B cell (primary cell): ENCODE results near the gene ZNF652. TPM values are rescaled to one million over a fixed set of nuclear protein-coding genes. Genes with fewer than 3 reads are reported as not detected.

Experiments
- ATAC-seq: fragments of 200-7000 bp; cut with Tn5 transposase; one replicate; pipeline ENCODE4 v1.10.0; 2021; ENCODE audit warnings: low read depth, mild to moderate bottlenecking, moderate number of reproducible peaks, moderate library complexity
- CTCF ChIA-PET: fragments of 350-600 bp; sonication (Branson Sonifier 250); formaldehyde crosslinking; loops from one replicate; lab custom pipeline; 2021; ENCODE audit warnings: antibody characterized with exemption, inconsistent platforms; lab: Charles Lee
- POLR2A ChIA-PET: fragments of 350-600 bp; sonication (Branson Sonifier 250); formaldehyde crosslinking; loops from one replicate; lab custom pipeline; 2021; ENCODE audit warnings: antibody characterized with exemption; lab: Charles Lee
- DNase-seq: peaks from one replicate; pipeline ENCODE4 v3.0.0; 2013
- H2AFZ ChIP-seq: 2 replicates; pipeline ENCODE4 v1.6.1; 2012; ENCODE audit warnings: mild to moderate bottlenecking, low read depth, low read length; ENCODE audit not compliant: insufficient read depth, poor library complexity, severe bottlenecking
- H3K27ac ChIP-seq, 2 donors: 1 replicate in 1 of 2; 2 replicates in 1 of 2; pipeline ENCODE4 v1.5.1; 2012 to 2013; ENCODE audit warnings: low read length in 2 of 2, mild to moderate bottlenecking in 2 of 2, moderate library complexity in 1 of 2
- H3K27me3 ChIP-seq, 4 experiments: fragments of 200-600 bp in 1 of 4; sonication (generic) in 1 of 4; replicated peaks in 1 of 4; 1 replicate in 2 of 4; 2 replicates in 2 of 4; pipeline versions ENCODE4 v1.6.1 to v1.7.0; 2013 to 2016; ENCODE audit warnings: low read length in 3 of 4, mild to moderate bottlenecking in 2 of 4, mixed read lengths in 1 of 4, moderate library complexity in 1 of 4; ENCODE audit not compliant: insufficient read depth in 4 of 4, control insufficient read depth in 3 of 4; ENCODE audit errors: control extremely low read depth in 1 of 4
- H3K36me3 ChIP-seq, 2 experiments: replicated peaks in 1 of 2; 1 replicate in 1 of 2; 2 replicates in 1 of 2; pipeline versions ENCODE4 v1.6.1 to v1.7.1; 2013; ENCODE audit warnings: low read length in 1 of 2; ENCODE audit not compliant: insufficient read depth in 2 of 2, control insufficient read depth in 1 of 2; ENCODE audit errors: control extremely low read depth in 1 of 2, extremely low read depth in 1 of 2
- H3K4me1 ChIP-seq, 2 donors: fragments of 200-600 bp in 1 of 2; sonication (generic) in 1 of 2; 1 replicate in 1 of 2; 2 replicates in 1 of 2; pipeline versions ENCODE4 v1.5.1 to v1.6.1; 2013 to 2017; ENCODE audit warnings: low read length in 2 of 2; ENCODE audit not compliant: control insufficient read depth in 2 of 2, insufficient read depth in 2 of 2
- H3K4me2 ChIP-seq: replicated peaks from 2 replicates; pipeline ENCODE3; 2012; ENCODE audit warnings: mild to moderate bottlenecking, low read depth, low read length; ENCODE audit not compliant: poor library complexity, severe bottlenecking
- H3K4me3 ChIP-seq, 5 experiments: fragments of 200-600 bp in 1 of 5; sonication (generic) in 1 of 5; 1 replicate in 3 of 5; 2 replicates in 2 of 5; pipeline versions ENCODE4 v1.5.1 to v1.7.0; 2011 to 2016; ENCODE audit warnings: low read length in 4 of 5, mild to moderate bottlenecking in 4 of 5, low read depth in 2 of 5, control low read depth in 1 of 5, moderate library complexity in 1 of 5; ENCODE audit not compliant: insufficient read depth in 1 of 5; ENCODE audit errors: control extremely low read depth in 1 of 5, extremely low read depth in 1 of 5
- H3K79me2 ChIP-seq: fragments of 200-600 bp; sonication (generic); one replicate; pipeline ENCODE4 v1.6.0; 2016; ENCODE audit warnings: low read length; ENCODE audit not compliant: control insufficient read depth, insufficient read depth
- H3K9ac ChIP-seq: fragments of 200-600 bp; sonication (generic); 2 replicates; pipeline ENCODE4 v1.6.1; 2017; ENCODE audit warnings: mild to moderate bottlenecking, low read length, moderate library complexity
- H3K9me3 ChIP-seq, 3 donors: one replicate each; pipeline versions ENCODE4 v1.6.1 to v1.7.1; 2013; ENCODE audit warnings: low read length in 2 of 3; ENCODE audit not compliant: control insufficient read depth in 2 of 3, insufficient read depth in 1 of 3; ENCODE audit errors: control extremely low read depth in 1 of 3
- H4K20me1 ChIP-seq: 2 replicates; pipeline ENCODE4 v1.6.0; 2012; ENCODE audit warnings: mild to moderate bottlenecking, low read length; ENCODE audit not compliant: insufficient read depth, control insufficient read depth, poor library complexity, severe bottlenecking
- H3K27ac Mint-ChIP-seq: one replicate; pipeline ENCODE4 v1.8.0; 2021; ENCODE audit warnings: mixed read lengths
- H3K27me3 Mint-ChIP-seq: one replicate; pipeline ENCODE4 v1.8.0; 2021; ENCODE audit warnings: mixed read lengths
- H3K4me1 Mint-ChIP-seq: one replicate; pipeline ENCODE4 v1.8.0; 2021; ENCODE audit warnings: mixed read lengths
- H3K4me3 Mint-ChIP-seq: one replicate; pipeline ENCODE4 v1.8.0; 2021; ENCODE audit warnings: mixed read lengths
- H3K9me3 Mint-ChIP-seq: one replicate; pipeline ENCODE4 v1.8.0; 2022; ENCODE audit warnings: mixed read lengths; ENCODE audit not compliant: insufficient read depth
- CTCF ChIP-seq: fragments of 200-600 bp; IDR thresholded peaks from one replicate; pipeline ENCODE4 v1.8.0; 2022; ENCODE audit warnings: antibody characterized with exemption, mild to moderate bottlenecking
- EZH2 ChIP-seq: IDR thresholded peaks from 2 replicates; pipeline ENCODE4 v1.6.1; 2012; ENCODE audit warnings: borderline replicate concordance, low read depth, mild to moderate bottlenecking, moderate library complexity, low read length; ENCODE audit not compliant: insufficient read depth, poor library complexity, severe bottlenecking
- WGBS: methylation state at CpG from one replicate; pipeline ENCODE4 v1.1.5; 2013; ENCODE audit warnings: missing lambda C conversion rate; ENCODE audit not compliant: insufficient coverage; 5-methylcytosine and 5-hydroxymethylcytosine counted together
- intact Hi-C: fragments of 100-400 bp; cut with micrococcal nuclease; formaldehyde crosslinking; loops from one replicate; pipeline ENCODE4 v1.10.0; 2022
- polyA plus RNA-seq: library from polyadenylated mRNA; depleted of rRNA; stranded (reverse); fragments of >200 nt; gene quantifications from 2 replicates; pipeline ENCODE4 v1.2.3, GENCODE V29; 2012
- total RNA-seq, 2 donors: library from RNA; stranded (reverse); fragments of 120-200 nt in 1 of 2; gene quantifications; 1 replicate in 1 of 2; 2 replicates in 1 of 2; pipeline versions ENCODE4 v1.2.3 to v1.2.4, GENCODE V29; 2013 to 2022

The ZNF652 gene
- total and polyA plus RNA-seq, 2 donors (not counting 1 experiment from before 2014, with no cell fraction given): 19.4 to 86.2 TPM

- peak overlapping the region; percentile 2 to 52 for H3K27ac ChIP-seq
- POLR2A ChIA-PET: interaction anchor here (0.6 to 0.7 kb wide), 2 partner anchors 13 to 1722 kb away, joined by 5 to 7 read pairs; no protein-coding TSS in a partner anchor
- peak overlapping the region; percentile 32 for H3K27ac Mint-ChIP-seq
Observed at GRCh38 chr17:49370971-49371834, 9.2 kb upstream of the ZNF652 start.

More at GRCh38 chr17:49370971-49371834, 9.2 kb upstream of the ZNF652 start:
- 96% methylated on average over 7 of the region's 13 CpGs for WGBS
- Histone ChIP-seq H2AFZ (no peak overlapping the region), H3K4me2 (peak overlapping the region; percentile 68), H3K4me1 (peaks cover 40 to 41% of the 10 kb centered on the region in 2 donors), H3K79me2 (peaks cover 2% of the 10 kb centered on the region), H3K4me3 (no peak overlapping the region), H3K9ac (no peak overlapping the region), H3K9me3 (no peaks in the 10 kb centered on the region), H4K20me1 (no peaks in the 10 kb centered on the region), H3K27me3 (no peaks in the 10 kb centered on the region), H3K36me3 (no peaks in the 10 kb centered on the region)
- CTCF ChIA-PET: interaction anchor here (0.6 to 4.1 kb wide), 9 partner anchors 8 to 77 kb away, joined by 3 to 70 read pairs (median 4); no protein-coding TSS in a partner anchor
- H3K9me3 Mint-ChIP-seq: no peaks in the 10 kb centered on the region
- no peak for TF ChIP-seq EZH2
- no peak for TF ChIP-seq CTCF
- intact Hi-C loops: no loop called here
- no peak overlapping the region for H3K4me3 Mint-ChIP-seq
- DNase-seq: no peak
- peaks cover 61% of the 10 kb centered on the region for H3K4me1 Mint-ChIP-seq
- ATAC-seq: no peak
- no peaks in the 10 kb centered on the region for H3K27me3 Mint-ChIP-seq
